GM19023 (cell line): ENCODE measurements around the gene OCA2.
"Not testable (repeated sequence)": the region's sequence is repeated elsewhere in the genome, so short reads cannot be mapped to it uniquely, and the experiment has no call there.

ENCODE experiments used
- ATAC-seq: cut with Tn5 transposase; IDR thresholded peaks from one replicate; pipeline ENCODE4 v1.9.1; 2021; ENCODE audit warnings: mild to moderate bottlenecking, moderate library complexity; ENCODE audit not compliant: unreplicated experiment

OCA2 gene

DNA sequence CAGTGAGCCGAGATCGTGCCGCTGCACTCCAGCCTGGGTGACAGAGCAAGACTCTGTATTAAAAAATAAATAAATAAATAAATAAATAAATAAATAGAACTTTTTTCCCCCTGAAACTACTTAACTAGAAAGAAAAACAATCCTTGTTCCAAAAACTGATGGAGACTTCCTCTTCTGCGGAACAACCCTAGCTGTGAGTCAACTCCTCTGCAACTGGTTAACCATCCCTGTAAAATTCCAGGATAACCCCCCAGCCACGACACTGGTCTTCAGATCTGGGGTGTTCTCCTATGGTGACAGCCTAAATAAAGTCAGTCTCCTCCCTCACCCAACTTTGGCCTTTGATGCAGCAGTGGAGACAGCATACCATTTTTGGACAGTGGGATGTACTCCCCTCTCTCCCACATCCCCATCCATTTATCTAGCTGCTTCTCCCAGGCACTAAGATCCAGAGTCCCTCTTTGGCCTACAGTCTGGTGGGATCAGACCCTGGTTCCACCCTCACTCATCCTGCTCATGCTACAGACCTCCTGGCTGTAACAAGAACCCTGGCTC lies 352.6 kb downstream of the OCA2 start:
- ATAC-seq = no peak

DNA sequence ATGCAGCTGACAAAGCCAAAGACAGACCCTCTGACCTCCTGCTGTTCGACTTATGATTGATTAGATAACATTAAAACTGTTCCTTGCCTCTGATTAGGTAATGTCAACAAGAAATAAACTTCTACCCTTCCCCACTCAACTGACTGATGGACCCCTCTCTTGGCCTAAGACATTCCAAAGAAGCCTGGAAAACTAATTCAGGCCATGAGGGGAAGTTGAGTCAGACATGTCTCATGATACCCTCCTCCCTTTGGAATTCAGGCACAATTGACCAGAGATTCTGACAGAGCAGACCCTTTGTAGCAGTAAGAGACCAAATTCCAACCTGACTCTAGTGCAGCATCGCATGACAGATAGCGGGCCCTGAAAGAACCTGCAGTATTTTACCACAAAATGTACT lies 354.5 kb downstream of the OCA2 start:
- ATAC-seq = no peak

GRCh38 chr15:27743638-27744037 lies 355.5 kb downstream of the OCA2 start:
- no peak for ATAC-seq

- ATAC-seq = no peak
Observed at GRCh38 chr15:27742751-27743477, 356.2 kb downstream of the OCA2 start.

DNA sequence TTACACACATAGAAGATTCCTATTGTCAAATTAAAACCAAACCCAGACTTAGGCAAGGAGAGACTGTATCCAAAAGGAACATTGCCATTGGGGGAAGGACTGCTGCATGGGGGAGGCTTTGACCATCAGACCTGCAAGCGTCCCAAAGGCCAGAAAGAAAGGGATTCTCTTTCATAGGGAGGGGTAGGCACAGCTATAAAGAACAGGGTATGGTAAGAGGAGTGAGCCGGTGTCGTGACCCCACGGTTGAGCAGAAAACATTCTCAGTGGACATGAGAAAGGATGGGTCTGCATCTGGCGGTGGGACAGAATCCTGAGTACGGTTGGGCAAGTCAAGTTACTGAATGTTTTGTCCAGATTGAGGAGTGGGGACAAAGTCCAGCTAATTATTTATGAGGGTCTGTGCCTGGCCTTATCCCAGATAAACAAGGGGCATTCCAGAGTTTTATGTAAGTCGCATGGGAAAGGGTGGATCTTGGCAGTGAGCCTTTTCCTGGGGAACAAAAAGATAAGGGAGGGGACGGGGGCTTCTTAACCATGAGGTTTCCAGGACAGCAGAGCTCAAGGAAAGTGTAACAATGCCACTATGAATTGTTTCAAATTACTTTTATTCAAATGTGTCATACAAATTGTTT lies 357.8 kb downstream of the OCA2 start:
- no peak for ATAC-seq

DNA sequence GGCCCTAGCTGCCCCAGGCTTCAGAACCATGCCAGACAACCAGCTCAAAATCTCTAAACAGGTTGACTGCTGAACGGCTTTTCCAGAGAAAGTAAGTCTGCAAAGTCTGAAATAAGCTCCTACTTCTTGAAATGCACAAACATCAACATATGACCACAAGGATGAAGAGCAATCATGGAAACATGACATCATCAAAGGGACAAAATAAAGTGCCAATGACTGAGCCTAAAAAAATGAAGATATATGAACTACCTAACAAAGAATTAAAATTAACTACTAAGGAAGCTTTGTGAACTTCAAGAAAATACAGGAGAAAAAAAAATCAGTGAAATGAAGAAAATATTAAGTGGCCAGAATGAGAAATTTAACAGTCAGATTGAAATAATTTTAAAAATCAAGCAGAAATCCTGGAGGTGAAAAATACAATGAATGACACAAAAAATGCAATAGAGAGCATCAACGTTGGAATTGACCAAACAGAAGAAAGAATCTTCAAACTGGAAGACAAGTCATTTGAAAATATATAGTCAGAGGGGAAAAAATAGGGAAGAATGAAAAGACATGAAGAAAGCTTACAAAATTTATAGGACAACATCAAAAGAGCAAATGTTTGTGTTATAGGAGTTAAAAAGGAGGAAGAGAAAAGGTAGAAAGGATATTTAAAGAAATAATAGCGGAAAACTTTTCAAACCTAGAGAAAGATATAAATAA lies 364.2 kb downstream of the OCA2 start:
- no peak for ATAC-seq

DNA sequence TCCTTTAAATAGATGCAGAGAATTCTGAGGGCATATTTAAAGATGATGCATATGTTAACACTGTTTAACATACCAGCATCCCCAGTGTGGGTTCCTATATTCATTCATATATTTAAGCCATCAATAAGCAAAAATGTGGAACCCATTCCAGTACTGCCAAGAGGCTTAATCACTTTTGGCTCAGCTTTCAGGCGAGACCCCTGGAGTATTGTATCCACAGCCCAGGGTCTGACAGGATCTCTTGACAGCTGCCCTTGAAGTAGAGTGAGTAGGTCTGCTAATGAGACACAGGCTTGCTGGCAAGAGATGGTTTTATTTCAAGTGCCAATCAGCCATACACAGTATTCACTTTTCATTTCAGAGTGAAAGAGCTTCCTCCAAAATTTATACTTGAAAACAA lies 367.3 kb downstream of the OCA2 start:
- no peak for ATAC-seq

DNA sequence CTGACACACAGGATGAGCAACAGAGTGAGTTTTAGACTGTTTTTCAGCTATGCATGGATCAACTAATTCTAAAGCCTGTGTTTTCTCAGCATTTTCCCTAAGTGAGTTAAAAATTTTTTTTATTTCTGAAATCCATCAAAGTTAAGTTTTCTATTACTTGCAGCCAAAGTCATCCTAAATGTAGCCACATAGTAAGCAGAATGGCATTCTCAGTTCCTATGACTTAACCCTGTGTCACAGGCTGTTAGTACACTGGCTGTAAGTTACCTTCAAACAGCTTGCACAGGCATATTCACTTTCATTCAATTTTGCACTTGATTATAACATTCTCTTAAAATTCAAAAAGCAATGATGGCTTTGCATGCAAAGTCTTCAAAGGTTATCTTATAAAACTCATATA lies 368.2 kb downstream of the OCA2 start:
- no peak for ATAC-seq

- ATAC-seq = no peak
Observed at GRCh38 chr15:27725731-27726130, 373.4 kb downstream of the OCA2 start.

DNA sequence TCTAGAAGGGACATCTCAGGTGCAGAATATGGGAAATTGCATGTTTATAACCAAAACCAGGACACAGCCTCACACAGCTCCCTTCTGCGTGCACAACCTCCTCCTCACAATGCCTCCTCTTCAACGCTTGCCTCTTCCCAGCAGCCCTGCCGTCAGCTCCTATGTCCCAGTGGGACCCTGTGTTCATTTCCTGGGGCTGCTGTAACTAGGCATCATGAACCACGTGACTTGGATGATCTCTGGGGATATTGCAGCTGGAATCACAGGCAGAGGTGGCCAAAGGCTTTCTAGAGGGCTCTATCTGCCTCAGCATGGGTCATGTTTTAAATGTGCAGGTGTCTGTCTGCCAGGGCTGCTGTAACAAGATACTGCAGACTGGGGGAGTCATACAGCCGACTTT lies 375.3 kb downstream of the OCA2 start:
- ATAC-seq = no peak

GRCh38 chr15:27722102-27722501 lies 377.0 kb downstream of the OCA2 start:
- ATAC-seq = no peak

DNA sequence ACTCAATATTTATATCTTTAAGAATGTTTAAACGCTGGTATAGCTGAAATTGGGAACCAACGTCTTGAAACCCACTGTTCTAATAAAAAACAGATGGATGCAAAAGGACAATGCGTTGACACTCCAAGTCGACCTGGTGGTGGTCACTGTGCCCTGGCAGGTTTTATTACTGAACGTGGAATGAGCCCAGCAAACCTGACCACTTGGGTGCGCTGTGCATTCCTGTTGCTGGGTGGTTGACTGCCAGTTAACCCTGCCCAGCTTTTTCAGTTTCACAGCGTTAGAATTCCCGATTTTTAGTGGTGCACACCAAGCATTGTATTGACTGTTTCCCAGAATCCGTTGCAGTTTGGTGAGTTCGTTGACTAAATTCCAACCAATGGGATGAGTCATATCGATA lies 384.4 kb downstream of the OCA2 start:
- ATAC-seq = no peak

DNA sequence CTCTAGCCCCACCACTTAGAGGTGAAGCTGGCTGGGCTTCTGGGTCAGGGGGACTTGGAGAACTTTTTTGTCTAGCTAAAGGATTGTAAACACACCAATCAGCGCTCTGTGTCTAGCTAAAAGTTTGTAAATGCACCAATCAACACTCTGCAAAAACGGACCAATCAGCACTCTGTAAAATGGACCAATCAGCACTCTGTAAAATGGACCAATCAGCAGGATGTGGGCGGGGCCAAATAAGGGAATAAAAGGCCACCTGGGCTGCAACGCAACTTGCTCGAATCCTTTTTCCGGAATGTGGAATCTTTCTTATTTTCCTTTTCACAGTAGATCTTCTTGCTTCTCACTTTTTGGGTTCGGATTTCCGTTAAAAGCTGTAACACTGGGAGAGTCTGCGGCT lies 385.3 kb downstream of the OCA2 start:
- not testable (repeated sequence) for ATAC-seq

- no peak for ATAC-seq
Observed at GRCh38 chr15:27707257-27707656, 391.9 kb downstream of the OCA2 start.

DNA sequence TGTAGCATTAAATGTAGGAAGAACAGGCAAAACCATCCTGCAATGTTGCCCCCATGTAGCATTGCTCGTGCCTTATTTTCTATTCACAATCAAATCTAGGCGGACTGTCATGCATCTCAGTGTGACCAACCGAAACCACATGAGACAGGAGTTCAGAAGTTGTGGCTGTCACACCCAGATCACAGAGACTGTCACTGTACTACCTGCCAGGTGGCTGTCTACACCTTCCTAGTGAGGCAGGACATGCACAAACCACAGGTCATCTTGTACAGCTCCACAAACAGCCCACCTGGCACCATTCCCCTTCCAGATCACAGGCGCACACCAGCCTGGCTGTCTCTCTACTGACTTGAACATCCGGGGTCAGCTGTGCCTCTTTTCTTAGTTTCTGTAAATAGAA lies 392.8 kb downstream of the OCA2 start:
- no peak for ATAC-seq

- ATAC-seq = no peak
Observed at GRCh38 chr15:27705056-27705455, 394.1 kb downstream of the OCA2 start.
